ENCODE data around the gene ZFP92.
"Not testable (repeated sequence)": the region's sequence is repeated elsewhere in the genome, so short reads cannot be mapped to it uniquely, and the experiment has no call there.

The ZFP92 gene

DNA sequence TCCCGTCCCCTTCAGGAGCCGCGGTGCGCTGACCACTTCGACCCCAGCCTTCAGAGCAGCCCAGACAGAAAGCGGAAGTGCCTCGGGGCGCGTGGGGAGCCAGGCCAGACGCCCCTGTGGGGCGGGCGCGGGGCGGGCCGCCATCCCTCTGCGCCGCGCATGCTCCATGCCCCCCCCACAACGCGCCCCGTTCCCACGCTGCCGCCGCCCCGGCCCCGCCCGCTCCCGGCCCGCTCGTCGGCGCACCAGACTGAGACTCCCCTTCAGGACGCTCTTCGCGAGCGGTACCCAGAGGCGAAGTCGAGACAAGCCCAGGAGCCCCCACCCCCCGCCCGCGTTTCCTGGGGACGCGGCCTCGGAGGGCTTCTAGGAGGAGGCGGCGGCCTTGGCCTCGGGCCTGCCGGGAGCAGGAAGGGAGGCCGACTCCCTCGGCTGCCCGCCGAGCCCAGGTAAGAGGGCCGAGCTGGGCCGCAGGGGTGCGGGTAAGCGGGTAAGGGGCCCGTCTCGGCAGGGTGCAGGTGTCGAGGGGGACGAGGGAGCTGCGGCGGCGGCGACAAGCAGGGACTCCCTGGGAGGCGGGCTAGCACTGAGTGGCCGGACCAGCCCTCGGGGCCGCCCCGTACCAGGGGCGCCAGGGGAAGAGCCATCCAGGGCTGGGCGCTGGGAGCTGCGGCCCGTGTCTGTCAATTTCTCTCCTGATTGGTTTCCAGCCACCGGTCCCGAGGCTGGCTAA is at the start of gene ZFP92:
Gene ZFP92 (plus strand): TSS at position 218 of the 733 bp plus-strand sequence. CDS start 6,851 bp downstream, outside the sequence.
- peak in 8 of 51 donors; percentile 4 to 38 (median 14) for DNase-seq

- no peak for DNase-seq
Observed at GRCh38 chrX:153361781-153362397, 49.4 kb upstream of the ZFP92 start.

DNA sequence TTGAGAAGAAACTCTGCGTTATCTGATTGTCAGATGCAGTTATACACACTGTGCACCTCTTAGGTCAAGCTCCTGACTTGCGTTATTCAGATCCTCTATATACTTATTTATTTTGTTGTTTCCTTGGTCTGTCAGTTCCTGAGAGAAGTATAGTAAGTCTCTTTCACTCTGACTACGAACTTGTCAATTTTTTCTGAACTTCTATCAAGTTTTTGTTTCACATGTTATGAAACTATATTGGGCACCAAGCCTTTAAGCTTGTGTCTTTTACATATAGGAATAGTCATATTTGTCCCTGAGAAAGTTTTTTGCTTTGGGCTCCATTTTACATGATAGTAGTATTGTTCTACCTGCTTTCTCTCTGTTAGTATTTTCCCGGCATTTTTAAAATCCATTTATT is 45.6 kb upstream of the ZFP92 start:
- no peak for DNase-seq

DNA sequence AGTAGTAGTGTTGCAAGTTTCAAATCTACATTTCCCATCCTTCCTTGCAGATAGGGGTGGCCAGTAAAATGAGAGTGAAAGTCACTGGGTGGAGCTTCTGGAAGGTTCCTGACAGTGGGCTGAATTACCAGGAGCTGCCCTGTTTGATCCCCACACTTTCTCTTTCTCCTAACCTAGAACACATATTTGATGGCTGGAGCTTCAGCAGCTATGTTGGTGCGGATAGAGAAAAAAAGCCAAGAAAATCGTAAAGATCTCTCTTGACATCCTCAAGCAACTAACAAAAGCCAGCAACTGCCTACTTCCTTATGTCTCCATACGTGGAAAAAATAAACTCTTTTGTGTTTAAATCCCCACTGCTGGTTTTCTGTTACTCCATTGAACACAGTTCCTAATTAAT is 45.2 kb upstream of the ZFP92 start:
- no peak for DNase-seq

DNA sequence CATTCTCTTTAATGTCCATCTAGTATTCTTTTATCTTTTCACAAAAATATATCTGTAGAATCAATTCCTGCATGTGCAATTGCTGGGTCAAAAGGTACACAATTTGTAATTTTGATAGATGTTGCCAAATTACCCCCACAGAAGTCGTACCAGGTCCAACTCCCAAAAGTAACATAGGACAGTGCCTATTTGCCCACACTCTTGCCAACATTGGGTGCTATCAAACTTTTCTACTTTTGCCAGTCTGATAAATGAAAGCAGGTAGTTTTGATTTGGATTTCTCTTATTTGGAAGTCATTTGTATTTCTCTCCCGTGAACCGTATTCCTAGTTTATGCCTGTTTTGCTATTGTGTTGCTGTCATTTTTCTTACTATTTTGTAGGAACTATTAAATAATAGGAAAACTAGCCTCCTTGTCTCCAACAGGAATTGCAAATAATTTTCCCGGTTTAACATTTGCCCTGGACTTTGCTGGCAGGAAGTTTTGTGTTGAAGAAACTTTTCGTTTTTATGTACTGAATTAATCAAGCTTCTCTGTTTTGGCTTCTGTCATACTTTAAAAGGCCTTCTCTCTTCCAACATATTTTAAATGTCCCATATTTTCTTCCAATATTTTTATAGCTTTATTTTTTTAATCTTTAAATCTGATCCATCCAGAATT is 44.3 kb upstream of the ZFP92 start:
- no peak for DNase-seq

- no peak for DNase-seq
Observed at GRCh38 chrX:153370293-153371055, 40.8 kb upstream of the ZFP92 start.

DNA sequence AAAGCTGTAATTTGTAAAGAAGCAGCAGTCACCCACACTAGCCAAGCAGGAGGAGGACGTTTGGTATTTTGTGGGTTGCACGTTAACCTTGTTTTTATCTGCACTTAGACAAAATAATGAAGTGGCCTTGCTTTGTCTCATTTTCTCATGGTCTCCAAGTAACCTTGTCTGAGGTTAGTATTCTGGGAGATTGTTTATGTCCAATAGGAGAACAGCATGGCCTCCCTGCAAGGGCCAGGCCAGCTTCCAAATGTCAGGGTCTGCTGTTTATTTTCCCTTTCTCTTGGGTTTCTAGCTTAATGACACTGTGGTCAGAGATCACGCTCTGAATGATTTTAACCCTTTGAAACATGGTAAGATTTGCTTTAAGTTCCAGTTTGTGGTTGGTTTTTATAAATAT is 40.0 kb upstream of the ZFP92 start:
- DNase-seq, result no peak

- DNase-seq, result no peak
Observed at GRCh38 chrX:153372949-153373348, 38.3 kb upstream of the ZFP92 start.

DNA sequence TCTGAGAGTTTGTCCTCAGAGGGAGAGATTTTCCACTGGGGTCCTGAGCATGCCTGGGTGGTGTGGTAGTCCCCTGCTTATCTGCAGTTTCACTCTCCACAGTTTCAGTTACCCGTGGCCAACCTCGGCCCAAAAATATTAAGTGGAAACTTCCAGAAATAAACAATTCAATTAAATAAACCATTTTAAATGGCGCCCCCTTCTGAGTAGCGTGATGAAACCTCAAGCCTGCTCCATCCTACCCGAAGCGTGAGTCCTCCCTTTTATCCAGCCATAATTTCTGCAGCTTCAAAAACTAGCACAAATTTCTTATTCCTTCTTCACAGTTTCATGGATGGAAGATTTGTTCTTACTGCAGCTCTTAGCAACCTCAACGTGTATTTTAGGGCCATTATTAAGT is 36.8 kb upstream of the ZFP92 start:
- DNase-seq, result no peak

- DNase-seq, result no peak
Observed at GRCh38 chrX:153375571-153375970, 35.7 kb upstream of the ZFP92 start.

DNA sequence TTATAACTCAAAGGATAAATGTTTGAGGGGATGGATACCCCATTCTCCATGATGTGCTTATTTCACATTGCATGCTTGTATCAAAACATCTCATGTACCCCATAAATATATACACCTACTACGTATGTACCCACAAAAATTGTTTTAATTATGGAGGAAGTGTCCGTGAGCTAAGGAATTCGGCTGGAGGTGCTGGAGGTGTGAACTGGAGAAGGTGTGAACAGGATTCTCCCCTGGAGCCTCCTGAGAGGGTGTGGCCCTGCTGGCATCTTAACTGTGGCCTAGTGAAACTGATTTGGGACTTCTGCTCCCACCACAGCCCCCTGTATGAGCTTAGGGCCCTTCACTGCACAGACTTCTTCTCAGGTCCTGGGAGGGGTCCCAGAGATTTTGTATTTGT is 33.5 kb upstream of the ZFP92 start:
- no peak for DNase-seq

- DNase-seq, result no peak
Observed at GRCh38 chrX:153378607-153379006, 32.7 kb upstream of the ZFP92 start.

DNA sequence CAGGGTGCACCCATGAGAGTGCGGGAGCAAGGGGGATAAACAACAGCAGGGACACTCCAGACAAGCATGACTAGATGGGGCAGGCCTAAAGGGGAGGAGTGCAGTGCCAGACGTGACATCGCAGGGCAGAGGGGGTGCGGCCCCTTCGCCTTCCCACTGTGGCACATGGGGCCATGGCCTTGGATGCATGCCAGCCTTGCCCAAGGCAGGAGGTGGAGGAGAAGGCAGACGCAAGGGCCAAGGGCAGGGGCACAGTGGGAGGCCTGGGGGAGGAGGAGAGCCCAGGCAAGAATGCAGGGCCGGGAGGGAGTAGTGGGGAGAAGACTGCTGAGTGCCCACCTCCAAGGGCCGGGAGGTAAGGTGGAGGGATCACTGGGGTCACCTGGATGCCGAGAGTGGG is 31.8 kb upstream of the ZFP92 start:
- no peak for DNase-seq

GRCh38 chrX:153379971-153380581 is 31.2 kb upstream of the ZFP92 start:
- peak in 1 of 51 donors; percentile 0 for DNase-seq

- peak in 1 of 51 donors; percentile 3 for DNase-seq
Observed at GRCh38 chrX:153380691-153381090, 30.6 kb upstream of the ZFP92 start.

DNA sequence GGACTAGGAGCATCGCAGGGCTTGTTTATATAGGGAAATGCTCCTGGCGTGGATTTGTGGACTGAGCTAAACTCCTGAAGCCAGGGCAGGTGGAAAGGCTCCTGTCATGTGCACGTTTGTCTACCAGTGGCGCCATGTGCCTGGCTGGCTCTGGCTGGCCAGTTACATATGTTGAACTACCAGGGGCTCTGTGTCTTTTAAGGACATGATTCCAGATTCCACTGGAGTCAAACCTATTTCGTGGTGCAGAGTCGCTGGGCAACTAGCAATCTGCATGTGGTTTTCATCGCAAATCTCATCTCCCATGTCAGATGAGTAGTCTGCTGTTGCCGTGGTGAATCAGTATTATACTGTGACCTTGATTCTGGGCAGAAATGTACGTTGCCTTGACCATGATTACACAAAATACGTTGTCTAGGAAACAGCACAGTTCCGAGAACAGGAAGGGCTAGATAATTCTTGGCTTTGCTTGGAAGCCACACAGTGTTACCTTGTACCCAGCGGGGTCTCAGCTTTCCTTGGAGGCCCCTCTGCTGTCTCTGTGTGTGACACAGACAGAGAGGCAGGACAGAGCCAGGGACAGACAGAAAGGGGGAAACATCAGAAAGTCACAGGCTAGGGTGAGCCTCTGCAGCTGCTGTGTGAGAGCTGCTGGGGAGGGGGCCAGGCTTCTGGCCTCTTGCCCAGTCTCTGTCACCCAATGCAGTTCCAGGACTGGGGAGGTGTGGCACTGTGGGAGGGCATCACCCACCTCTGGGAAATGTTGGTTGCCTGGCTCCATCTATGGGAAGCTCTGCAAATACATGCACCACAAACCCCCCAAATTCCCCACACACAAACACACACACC is 29.4 kb upstream of the ZFP92 start:
- DNase-seq, result peak in 34 of 51 donors; percentile 0 to 75 (median 24)

DNA sequence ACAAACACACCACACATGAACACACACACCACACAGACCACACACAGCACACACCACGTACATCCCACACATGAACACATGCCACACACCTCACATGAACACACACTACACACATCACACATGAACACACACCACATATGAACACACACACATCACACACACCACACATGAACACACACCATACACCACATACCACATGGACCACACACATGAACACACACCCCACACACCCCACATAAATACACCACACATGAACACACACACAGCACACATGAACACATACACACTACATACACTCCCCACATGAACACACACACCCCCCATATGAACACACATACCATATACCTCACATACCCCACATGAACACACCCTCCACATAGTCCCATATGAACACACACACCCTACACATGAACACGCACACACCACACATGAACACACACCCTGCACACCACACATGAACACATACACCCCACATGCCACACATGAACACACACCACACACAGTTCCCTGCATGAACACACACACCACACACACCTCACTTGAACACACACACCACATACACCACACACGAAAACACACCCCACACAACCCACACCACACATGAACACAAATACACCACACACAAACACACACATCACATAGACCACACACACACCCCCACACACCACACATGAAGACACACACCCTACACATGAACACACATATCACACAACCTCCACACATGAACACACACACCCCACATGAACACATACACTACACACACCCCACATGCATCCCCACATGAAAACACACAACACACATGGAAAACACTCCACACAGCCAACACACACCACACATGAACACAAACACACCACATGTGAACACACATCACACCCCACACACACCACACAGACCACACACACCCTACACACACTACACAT is 28.4 kb upstream of the ZFP92 start:
- no peak for DNase-seq

GRCh38 chrX:153384390-153384789 is 26.9 kb upstream of the ZFP92 start:
- DNase-seq, result no peak

DNA sequence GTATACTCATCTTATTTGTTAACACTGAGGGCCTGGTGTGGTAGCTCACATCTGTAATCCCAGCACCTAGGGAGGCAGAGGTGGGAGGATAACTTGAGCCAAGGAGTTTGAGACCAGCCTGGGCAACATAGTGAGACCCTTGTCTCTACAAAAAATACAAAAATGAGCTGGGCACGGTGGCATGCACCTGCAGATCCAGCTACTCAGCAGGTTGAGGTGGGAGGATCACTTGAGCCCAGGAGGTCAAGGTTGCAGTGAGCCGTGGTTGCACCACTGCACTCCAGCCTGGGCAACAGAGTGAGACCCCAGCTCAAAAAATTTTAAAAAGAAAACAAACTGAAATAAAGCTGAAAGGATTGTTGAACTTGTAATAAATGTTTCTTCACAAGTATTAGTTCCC is 26.3 kb upstream of the ZFP92 start:
- not testable (repeated sequence) for DNase-seq

Measured in hypothalamus (tissue), 51 donors.